IMR-90 (cell line): ENCODE measurements around the gene PRKCH. TPM values are rescaled to one million over a fixed set of nuclear protein-coding genes. Genes with fewer than 3 reads are reported as not detected.

ENCODE experiments used
- ATAC-seq: fragments of 200-7000 bp; cut with Tn5 transposase; 2 replicates; pipeline ENCODE4 v1.9.1; 2020; ENCODE audit warnings: low read depth, mild to moderate bottlenecking, moderate library complexity
- BruUV-seq: library from RNA; stranded (reverse); fragments of 400-500 nt; replicated peaks from 2 replicates; lab custom pipeline; 2021; lab: Mats Ljungman, UMichigan
- CTCF ChIA-PET: fragments of 300-600 bp; formaldehyde crosslinking; extraction: SDS; loops from one replicate; lab custom pipeline; 2021; ENCODE audit warnings: antibody characterized with exemption; lab: Yijun Ruan, JAX
- POLR2A ChIA-PET: fragments of 300-600 bp; sonication (Branson Sonifier 250); formaldehyde crosslinking; loops from one replicate; lab custom pipeline; 2022; ENCODE audit warnings: antibody characterized with exemption; ENCODE audit not compliant: unreplicated experiment; lab: Charles Lee
- DNase-seq: peaks from one replicate; pipeline ENCODE4 v3.0.0; 2013
- H2AFZ ChIP-seq: replicated peaks from 2 replicates; pipeline ENCODE3; 2013; ENCODE audit warnings: low read length, mild to moderate bottlenecking; ENCODE audit not compliant: poor library complexity
- H2AK5ac ChIP-seq: 2 replicates; pipeline ENCODE4 v1.6.1; 2013; ENCODE audit warnings: low read depth, low read length, inconsistent platforms
- H2AK9ac ChIP-seq: replicated peaks from 2 replicates; pipeline ENCODE3; 2013; ENCODE audit warnings: mild to moderate bottlenecking, low read depth, low read length, moderate library complexity; ENCODE audit not compliant: poor library complexity
- H2BK120ac ChIP-seq: 2 replicates; pipeline ENCODE4 v1.6.1; 2013; ENCODE audit warnings: low read depth, low read length, inconsistent platforms
- H2BK15ac ChIP-seq: 3 replicates; pipeline ENCODE4 v1.6.1; 2013; ENCODE audit warnings: low read depth, low read length, inconsistent platforms
- H2BK20ac ChIP-seq: 2 replicates; pipeline ENCODE4 v1.6.1; 2013; ENCODE audit warnings: low read depth, mild to moderate bottlenecking, inconsistent platforms, low read length, moderate library complexity
- H2BK5ac ChIP-seq: 2 replicates; pipeline ENCODE4 v1.6.1; 2013; ENCODE audit warnings: mild to moderate bottlenecking, low read depth, low read length, inconsistent platforms; ENCODE audit not compliant: poor library complexity, severe bottlenecking
- H3K14ac ChIP-seq: replicated peaks from 2 replicates; pipeline ENCODE4 v1.6.1; 2013; ENCODE audit warnings: low read depth, low read length, inconsistent platforms
- H3K18ac ChIP-seq: 2 replicates; pipeline ENCODE4 v1.6.1; 2013; ENCODE audit warnings: low read depth, low read length, control low read depth
- H3K23ac ChIP-seq: 2 replicates; pipeline ENCODE4 v1.6.1; 2013; ENCODE audit warnings: low read depth, low read length, inconsistent platforms
- H3K27ac ChIP-seq: 2 replicates; pipeline ENCODE4 v1.5.1; 2013; ENCODE audit warnings: mild to moderate bottlenecking, control low read depth, low read length; ENCODE audit not compliant: insufficient read depth
- H3K27me3 ChIP-seq: 2 replicates; pipeline ENCODE4 v1.6.1; 2013; ENCODE audit warnings: low read length; ENCODE audit not compliant: control insufficient read depth, insufficient read depth
- H3K36me3 ChIP-seq: 2 replicates; pipeline ENCODE4 v1.6.1; 2013; ENCODE audit warnings: low read length, mixed read lengths; ENCODE audit not compliant: control insufficient read depth, insufficient read depth
- H3K4ac ChIP-seq: 2 replicates; pipeline ENCODE4 v1.6.1; 2013; ENCODE audit warnings: low read depth, low read length, inconsistent platforms
- H3K4me1 ChIP-seq: 2 replicates; pipeline ENCODE4 v1.6.1; 2013; ENCODE audit warnings: low read length, mixed read lengths; ENCODE audit not compliant: control insufficient read depth, insufficient read depth
- H3K4me2 ChIP-seq: 2 replicates; pipeline ENCODE4 v1.6.1; 2013; ENCODE audit warnings: low read depth, mild to moderate bottlenecking, control low read depth, low read length, moderate library complexity
- H3K4me3 ChIP-seq: 2 replicates; pipeline ENCODE4 v1.5.1; 2013; ENCODE audit warnings: low read depth, mild to moderate bottlenecking, control low read depth, low read length, moderate library complexity; ENCODE audit not compliant: insufficient read depth
- H3K56ac ChIP-seq: 2 replicates; pipeline ENCODE4 v1.6.1; 2013; ENCODE audit warnings: low read length, inconsistent platforms; ENCODE audit not compliant: insufficient read depth; ENCODE audit errors: extremely low read depth
- H3K79me1 ChIP-seq, 2 experiments: 2 replicates each; pipeline ENCODE4 v1.6.1; 2013; ENCODE audit warnings: low read length in 2 of 2, inconsistent platforms in 1 of 2, low read depth in 1 of 2
- H3K9ac ChIP-seq: 2 replicates; pipeline ENCODE4 v1.6.1; 2013; ENCODE audit warnings: low read depth, low read length, control low read depth
- H3K9me1 ChIP-seq: 2 replicates; pipeline ENCODE4 v1.6.1; 2013; ENCODE audit warnings: low read length, inconsistent platforms; ENCODE audit not compliant: insufficient read depth
- H3K9me3 ChIP-seq: 2 replicates; pipeline ENCODE4 v1.6.1; 2013; ENCODE audit warnings: low read length; ENCODE audit not compliant: control insufficient read depth, insufficient read depth
- H4K20me1 ChIP-seq: 2 replicates; pipeline ENCODE4 v1.6.1; 2013; ENCODE audit warnings: low read length, inconsistent platforms; ENCODE audit not compliant: insufficient read depth
- H4K5ac ChIP-seq: 2 replicates; pipeline ENCODE4 v1.6.1; 2013; ENCODE audit warnings: mild to moderate bottlenecking, low read depth, low read length, control low read depth
- H4K8ac ChIP-seq, 2 experiments: 2 replicates each; pipeline ENCODE4 v1.6.1; 2013; ENCODE audit warnings: low read depth in 2 of 2, low read length in 2 of 2, control low read depth in 1 of 2, inconsistent platforms in 1 of 2
- H4K91ac ChIP-seq: 2 replicates; pipeline ENCODE4 v1.6.1; 2013; ENCODE audit warnings: low read depth, low read length, inconsistent platforms; ENCODE audit not compliant: insufficient read depth
- BHLHE40 ChIP-seq: fragments of 150-350 bp; IDR thresholded peaks from 2 replicates; pipeline ENCODE4 v1.6.1; 2016; ENCODE audit warnings: mild to moderate bottlenecking, low read depth, low read length
- CEBPB ChIP-seq: IDR thresholded peaks from 2 replicates; pipeline ENCODE4 v1.6.1; 2012; ENCODE audit warnings: low read depth, low read length, improper control_type of control experiment
- CHD1 ChIP-seq: IDR thresholded peaks from 2 replicates; pipeline ENCODE4 v1.6.1; 2012; ENCODE audit warnings: low read depth, low read length, improper control_type of control experiment
- FOS ChIP-seq: fragments of 150-350 bp; IDR thresholded peaks from 2 replicates; pipeline ENCODE4 v1.6.1; 2016; ENCODE audit warnings: low read depth, low read length
- MAFK ChIP-seq: IDR thresholded peaks from 2 replicates; pipeline ENCODE4 v1.6.1; 2012; ENCODE audit warnings: low read depth, low read length, improper control_type of control experiment
- MAZ ChIP-seq: IDR thresholded peaks from 2 replicates; pipeline ENCODE4 v1.6.1; 2012; ENCODE audit warnings: low read depth, mild to moderate bottlenecking, low read length, improper control_type of control experiment, moderate library complexity, borderline replicate concordance
- MXI1 ChIP-seq: IDR thresholded peaks from 2 replicates; pipeline ENCODE4 v1.6.1; 2012; ENCODE audit warnings: low read depth, mild to moderate bottlenecking, low read length, moderate library complexity, borderline replicate concordance
- NFE2L2 ChIP-seq: fragments of 150-350 bp; IDR thresholded peaks from 2 replicates; pipeline ENCODE4 v1.6.1; 2016; ENCODE audit warnings: low read depth, mild to moderate bottlenecking, low read length
- POLR2A ChIP-seq: IDR thresholded peaks from 2 replicates; pipeline ENCODE4 v1.6.1; 2012; ENCODE audit warnings: mild to moderate bottlenecking, low read depth, low read length
- RAD21 ChIP-seq: IDR thresholded peaks from 2 replicates; pipeline ENCODE4 v1.6.1; 2012; ENCODE audit warnings: low read length, improper control_type of control experiment
- RCOR1 ChIP-seq: IDR thresholded peaks from 2 replicates; pipeline ENCODE4 v1.6.1; 2012; ENCODE audit warnings: mild to moderate bottlenecking, low read length, improper control_type of control experiment; ENCODE audit not compliant: insufficient replicate concordance
- RFX5 ChIP-seq: IDR thresholded peaks from 2 replicates; pipeline ENCODE4 v1.8.0; 2012; ENCODE audit warnings: low read depth, mild to moderate bottlenecking, low read length, moderate library complexity
- SMC3 ChIP-seq: fragments of 150-350 bp; IDR thresholded peaks from 2 replicates; pipeline ENCODE4 v1.6.1; 2016; ENCODE audit warnings: low read depth, mild to moderate bottlenecking, antibody characterized with exemption, low read length, moderate library complexity
- WGBS, 2 experiments: methylation state at CpG; one replicate each; pipeline versions ENCODE4 v1.1.5 to v1.1.7; 2013; ENCODE audit warnings: missing lambda C conversion rate in 2 of 2; ENCODE audit not compliant: insufficient read length in 1 of 2; ENCODE audit errors: extremely low coverage in 2 of 2; 5-methylcytosine and 5-hydroxymethylcytosine counted together
- dilution Hi-C: fragments of 300-500 bp; cut with HindIII; formaldehyde crosslinking; loops from one replicate; pipeline ENCODE4 v1.14.3; 2018; ENCODE audit warnings: low sequenced_read_pairs; ENCODE audit not compliant: unreplicated experiment
- in situ Hi-C: fragments of 300-500 bp; cut with MboI; formaldehyde crosslinking; loops from 3 replicates; pipeline ENCODE4 v1.14.3; 2019; ENCODE audit warnings: low sequenced_read_pairs, inconsistent platforms, mixed read lengths
- intact Hi-C: fragments of 100-400 bp; cut with micrococcal nuclease; formaldehyde crosslinking; loops from 2 replicates; pipeline ENCODE4 v1.10.0; 2022
- polyA plus RNA-seq, 3 experiments: library from polyadenylated mRNA; depleted of rRNA; stranded (reverse); fragments of >200 nt; gene quantifications; 2 replicates each; pipeline ENCODE4 v1.2.3, GENCODE V29; 2012; ENCODE audit warnings: low replicate concordance in 1 of 3
- total RNA-seq: library from RNA; depleted of rRNA; stranded (reverse); fragments of >200 nt; gene quantifications from 2 replicates; pipeline ENCODE4 v1.2.3, GENCODE V29; 2012
- TF ChIP-seq, protein P1 (sequence below): conservative IDR thresholded peaks from 2 replicates; pipeline ENCODE4 v1.5.1; 2012; ENCODE audit warnings: mild to moderate bottlenecking, low read depth, low read length, improper control_type of control experiment
- TF ChIP-seq, protein P2 (sequence below): fragments of 150-350 bp; IDR thresholded peaks from 2 replicates; pipeline ENCODE4 v1.6.1; 2017; ENCODE audit warnings: mild to moderate bottlenecking, antibody characterized with exemption, low read length, low read depth
- TF ChIP-seq, protein P3 (sequence below): fragments of 150-350 bp; IDR thresholded peaks from 2 replicates; pipeline ENCODE4 v1.6.1; 2016; ENCODE audit warnings: low read depth, mild to moderate bottlenecking, low read length, moderate library complexity, borderline replicate concordance

The PRKCH gene
- total and polyA plus RNA-seq, 2 of the 4 experiments (the other 2 are of a cell fraction): 1.6 to 2.3 TPM

DNA sequence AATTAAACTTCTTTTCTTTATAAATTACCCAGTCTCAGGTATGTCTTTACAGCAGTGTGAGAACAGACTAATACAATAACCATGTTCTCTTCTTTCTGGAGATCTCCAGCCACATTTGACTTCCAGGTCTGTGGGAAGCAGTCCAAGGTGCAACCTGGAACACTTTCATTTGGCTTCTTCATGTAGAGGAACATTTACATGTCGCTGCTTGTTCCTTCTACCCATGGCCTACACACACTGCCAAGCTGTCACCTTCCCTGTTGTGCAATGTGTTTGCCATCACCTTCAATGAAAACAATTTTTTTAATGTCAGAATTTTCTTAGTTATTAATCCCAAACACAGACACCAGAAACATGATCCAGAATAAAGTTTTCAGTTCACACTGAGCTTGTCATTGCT, 104.7 kb downstream of the PRKCH start:
- no peak overlapping the region for H3K4ac ChIP-seq
- H2BK15ac ChIP-seq: no peak overlapping the region
- no peaks in the 10 kb centered on the region for H4K20me1 ChIP-seq
- ATAC-seq: no peak
- dilution Hi-C loops: no loop called here
- H2BK120ac ChIP-seq: no peak overlapping the region
- H3K14ac ChIP-seq: no peak overlapping the region
- no peak overlapping the region for H2BK20ac ChIP-seq
- in situ Hi-C loops: no loop called here
- no peaks in the 10 kb centered on the region for H3K4me1 ChIP-seq
- no peak overlapping the region for H2BK5ac ChIP-seq
- no peak for DNase-seq
- no peak overlapping the region for H4K5ac ChIP-seq
- no peak overlapping the region for H4K8ac ChIP-seq
- peaks cover 25% of the 10 kb centered on the region for H3K27me3 ChIP-seq
- intact Hi-C loops: no loop called here
- H3K56ac ChIP-seq: no peak overlapping the region
- no peak overlapping the region for H3K9ac ChIP-seq
- H2AK9ac ChIP-seq: no peak overlapping the region
- H3K9me3 ChIP-seq: no peaks in the 10 kb centered on the region
- BruUV-seq: no TSS peak
- no peak overlapping the region for H3K18ac ChIP-seq
- no peak overlapping the region for H3K23ac ChIP-seq
- no peak overlapping the region for H2AFZ ChIP-seq
- no peak overlapping the region for H3K4me3 ChIP-seq
- CTCF ChIA-PET: no interaction called here
- no CpG with 5 or more reads among the region's 1 CpG for WGBS, 2 experiments
- H3K9me1 ChIP-seq: no peaks in the 10 kb centered on the region
- H2AK5ac ChIP-seq: no peak overlapping the region
- H3K36me3 ChIP-seq: no peaks in the 10 kb centered on the region
- no peak overlapping the region for H4K91ac ChIP-seq
- POLR2A ChIA-PET: no interaction called here
- H3K27ac ChIP-seq: no peak overlapping the region
- TF ChIP-seq FOS (no peak), RAD21 (no peak), MXI1 (no peak), BHLHE40 (no peak), CEBPB (no peak), RFX5 (no peak), RCOR1 (no peak), MAFK (no peak), SMC3 (no peak), POLR2A (no peak), NFE2L2 (no peak), MAZ (no peak), CHD1 (no peak)
- TF ChIP-seq, protein P1, sequence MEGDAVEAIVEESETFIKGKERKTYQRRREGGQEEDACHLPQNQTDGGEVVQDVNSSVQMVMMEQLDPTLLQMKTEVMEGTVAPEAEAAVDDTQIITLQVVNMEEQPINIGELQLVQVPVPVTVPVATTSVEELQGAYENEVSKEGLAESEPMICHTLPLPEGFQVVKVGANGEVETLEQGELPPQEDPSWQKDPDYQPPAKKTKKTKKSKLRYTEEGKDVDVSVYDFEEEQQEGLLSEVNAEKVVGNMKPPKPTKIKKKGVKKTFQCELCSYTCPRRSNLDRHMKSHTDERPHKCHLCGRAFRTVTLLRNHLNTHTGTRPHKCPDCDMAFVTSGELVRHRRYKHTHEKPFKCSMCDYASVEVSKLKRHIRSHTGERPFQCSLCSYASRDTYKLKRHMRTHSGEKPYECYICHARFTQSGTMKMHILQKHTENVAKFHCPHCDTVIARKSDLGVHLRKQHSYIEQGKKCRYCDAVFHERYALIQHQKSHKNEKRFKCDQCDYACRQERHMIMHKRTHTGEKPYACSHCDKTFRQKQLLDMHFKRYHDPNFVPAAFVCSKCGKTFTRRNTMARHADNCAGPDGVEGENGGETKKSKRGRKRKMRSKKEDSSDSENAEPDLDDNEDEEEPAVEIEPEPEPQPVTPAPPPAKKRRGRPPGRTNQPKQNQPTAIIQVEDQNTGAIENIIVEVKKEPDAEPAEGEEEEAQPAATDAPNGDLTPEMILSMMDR: no peak
- TF ChIP-seq, protein P2, sequence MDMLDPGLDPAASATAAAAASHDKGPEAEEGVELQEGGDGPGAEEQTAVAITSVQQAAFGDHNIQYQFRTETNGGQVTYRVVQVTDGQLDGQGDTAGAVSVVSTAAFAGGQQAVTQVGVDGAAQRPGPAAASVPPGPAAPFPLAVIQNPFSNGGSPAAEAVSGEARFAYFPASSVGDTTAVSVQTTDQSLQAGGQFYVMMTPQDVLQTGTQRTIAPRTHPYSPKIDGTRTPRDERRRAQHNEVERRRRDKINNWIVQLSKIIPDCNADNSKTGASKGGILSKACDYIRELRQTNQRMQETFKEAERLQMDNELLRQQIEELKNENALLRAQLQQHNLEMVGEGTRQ: no peak
- TF ChIP-seq, protein P3, sequence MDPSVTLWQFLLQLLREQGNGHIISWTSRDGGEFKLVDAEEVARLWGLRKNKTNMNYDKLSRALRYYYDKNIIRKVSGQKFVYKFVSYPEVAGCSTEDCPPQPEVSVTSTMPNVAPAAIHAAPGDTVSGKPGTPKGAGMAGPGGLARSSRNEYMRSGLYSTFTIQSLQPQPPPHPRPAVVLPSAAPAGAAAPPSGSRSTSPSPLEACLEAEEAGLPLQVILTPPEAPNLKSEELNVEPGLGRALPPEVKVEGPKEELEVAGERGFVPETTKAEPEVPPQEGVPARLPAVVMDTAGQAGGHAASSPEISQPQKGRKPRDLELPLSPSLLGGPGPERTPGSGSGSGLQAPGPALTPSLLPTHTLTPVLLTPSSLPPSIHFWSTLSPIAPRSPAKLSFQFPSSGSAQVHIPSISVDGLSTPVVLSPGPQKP: no peak
- no peaks in the 10 kb centered on the region for H3K79me1 ChIP-seq
- H3K4me2 ChIP-seq: no peak overlapping the region
